Measurements from ENCODE around the gene R3HDM4.
A peak's percentile ranks its signal among the peaks of the same experiment; 100 is the strongest.

R3HDM4 gene

DNA sequence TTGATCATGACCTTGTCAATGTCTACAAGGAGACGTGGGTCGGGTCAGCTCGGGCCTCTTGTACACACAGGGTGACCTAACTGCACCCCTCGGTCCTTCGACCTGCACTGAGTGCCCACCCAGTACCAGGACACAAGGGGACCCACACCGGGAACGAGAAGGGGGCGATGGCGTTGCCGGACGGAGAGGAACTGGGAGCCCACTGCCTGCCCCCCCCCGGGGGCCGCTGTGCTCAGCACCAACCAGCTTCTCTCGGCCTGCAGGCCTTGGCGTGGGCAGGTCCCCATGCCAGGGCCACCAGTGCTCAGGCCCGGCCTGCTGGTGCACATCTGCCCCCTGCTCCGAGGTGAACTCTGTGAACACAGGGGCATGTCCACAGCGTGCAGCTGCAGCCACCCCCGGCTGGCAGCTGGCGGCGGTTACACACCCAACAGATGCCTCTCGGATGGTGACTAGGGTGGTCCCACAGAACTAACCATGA lies 39.4 kb downstream of the R3HDM4 start:
- no peak for DNase-seq
- Histone ChIP-seq H3K27me3 (no peaks in the 10 kb centered on the region), H3K36me3 (peaks cover 15% of the 10 kb centered on the region), H3K4me1 (peaks cover 10% of the 10 kb centered on the region), H3K4me3 (ENCODE audit: low read depth, low read length) (no peak overlapping the region), H3K9me3 (no peaks in the 10 kb centered on the region)
- TF ChIP-seq, protein P1, sequence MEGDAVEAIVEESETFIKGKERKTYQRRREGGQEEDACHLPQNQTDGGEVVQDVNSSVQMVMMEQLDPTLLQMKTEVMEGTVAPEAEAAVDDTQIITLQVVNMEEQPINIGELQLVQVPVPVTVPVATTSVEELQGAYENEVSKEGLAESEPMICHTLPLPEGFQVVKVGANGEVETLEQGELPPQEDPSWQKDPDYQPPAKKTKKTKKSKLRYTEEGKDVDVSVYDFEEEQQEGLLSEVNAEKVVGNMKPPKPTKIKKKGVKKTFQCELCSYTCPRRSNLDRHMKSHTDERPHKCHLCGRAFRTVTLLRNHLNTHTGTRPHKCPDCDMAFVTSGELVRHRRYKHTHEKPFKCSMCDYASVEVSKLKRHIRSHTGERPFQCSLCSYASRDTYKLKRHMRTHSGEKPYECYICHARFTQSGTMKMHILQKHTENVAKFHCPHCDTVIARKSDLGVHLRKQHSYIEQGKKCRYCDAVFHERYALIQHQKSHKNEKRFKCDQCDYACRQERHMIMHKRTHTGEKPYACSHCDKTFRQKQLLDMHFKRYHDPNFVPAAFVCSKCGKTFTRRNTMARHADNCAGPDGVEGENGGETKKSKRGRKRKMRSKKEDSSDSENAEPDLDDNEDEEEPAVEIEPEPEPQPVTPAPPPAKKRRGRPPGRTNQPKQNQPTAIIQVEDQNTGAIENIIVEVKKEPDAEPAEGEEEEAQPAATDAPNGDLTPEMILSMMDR (IDR thresholded peaks at IDR 0.05; ENCODE audit: low read depth, low read length), result no peak

DNA sequence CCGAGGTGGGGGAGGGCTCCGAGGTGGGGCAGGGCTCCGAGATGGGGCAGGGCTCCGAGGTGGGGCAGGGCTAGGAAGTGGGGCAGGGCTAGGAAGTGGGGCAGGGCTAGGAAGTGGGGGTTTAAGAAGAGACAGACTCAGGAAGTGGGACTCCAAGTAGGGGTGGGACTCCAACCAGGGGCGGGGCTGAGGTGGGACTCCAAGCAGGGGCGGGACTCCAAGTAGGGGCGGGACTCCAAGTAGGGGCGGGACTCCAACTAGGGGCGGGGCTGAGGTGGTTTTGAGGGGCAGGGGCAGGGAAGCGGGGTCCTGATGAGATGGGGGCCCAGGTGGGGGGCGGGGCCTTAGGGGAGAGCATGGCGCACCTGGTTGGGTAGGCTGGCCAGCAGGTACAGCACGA lies 39.9 kb downstream of the R3HDM4 start:
- H3K4me1 ChIP-seq, result peaks cover 10% of the 10 kb centered on the region
- TF ChIP-seq, protein P1 (IDR thresholded peaks at IDR 0.05; ENCODE audit: low read depth, low read length), result no peak
- H3K27me3 ChIP-seq, result no peaks in the 10 kb centered on the region
- no peak for DNase-seq
- peaks cover 20% of the 10 kb centered on the region for H3K36me3 ChIP-seq
- no peak overlapping the region for H3K4me3 ChIP-seq (ENCODE audit: low read depth, low read length)
- H3K9me3 ChIP-seq, result no peaks in the 10 kb centered on the region

DNA sequence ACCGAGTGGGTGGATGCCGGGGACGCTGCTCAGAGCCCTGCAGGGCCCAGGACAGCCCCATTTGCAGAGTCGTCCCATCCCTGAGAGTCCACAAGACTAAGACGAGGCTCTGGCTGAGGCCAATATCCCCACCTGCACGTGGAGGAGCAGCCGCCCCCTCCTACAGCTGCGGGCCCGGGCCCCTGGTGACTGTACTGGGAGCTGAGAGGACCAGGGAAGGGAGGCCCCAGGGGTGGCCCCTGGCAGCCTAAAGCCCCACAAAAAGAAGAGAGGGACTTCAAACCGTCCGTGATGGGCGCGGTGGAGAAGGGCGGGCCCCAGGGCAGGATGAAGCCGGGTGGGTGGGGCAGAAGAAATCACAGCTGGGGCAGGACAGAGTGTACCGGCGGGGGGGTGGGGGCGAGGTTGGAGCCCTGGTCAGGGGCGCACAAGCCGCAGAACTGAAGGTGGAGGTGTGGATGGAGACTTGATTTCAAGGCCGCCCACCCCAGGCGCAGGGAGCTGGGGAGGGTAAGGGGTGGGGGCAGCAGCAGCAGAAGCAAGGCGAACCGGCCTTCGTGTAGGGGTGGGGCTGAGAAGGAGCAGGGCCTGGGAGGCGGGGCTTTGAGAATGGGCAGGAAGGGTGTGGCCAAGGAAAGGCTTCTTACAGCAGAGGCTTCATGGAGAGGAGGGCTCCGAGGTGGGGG lies 40.6 kb downstream of the R3HDM4 start:
- Histone ChIP-seq H3K4me1 (peaks cover 10% of the 10 kb centered on the region), H3K27me3 (no peaks in the 10 kb centered on the region), H3K4me3 (ENCODE audit: low read depth, low read length) (no peak overlapping the region), H3K36me3 (peaks cover 23% of the 10 kb centered on the region), H3K9me3 (no peaks in the 10 kb centered on the region)
- DNase-seq, result peak; percentile 64
- TF ChIP-seq, protein P1 (IDR thresholded peaks at IDR 0.05; ENCODE audit: low read depth, low read length), result no peak

DNA sequence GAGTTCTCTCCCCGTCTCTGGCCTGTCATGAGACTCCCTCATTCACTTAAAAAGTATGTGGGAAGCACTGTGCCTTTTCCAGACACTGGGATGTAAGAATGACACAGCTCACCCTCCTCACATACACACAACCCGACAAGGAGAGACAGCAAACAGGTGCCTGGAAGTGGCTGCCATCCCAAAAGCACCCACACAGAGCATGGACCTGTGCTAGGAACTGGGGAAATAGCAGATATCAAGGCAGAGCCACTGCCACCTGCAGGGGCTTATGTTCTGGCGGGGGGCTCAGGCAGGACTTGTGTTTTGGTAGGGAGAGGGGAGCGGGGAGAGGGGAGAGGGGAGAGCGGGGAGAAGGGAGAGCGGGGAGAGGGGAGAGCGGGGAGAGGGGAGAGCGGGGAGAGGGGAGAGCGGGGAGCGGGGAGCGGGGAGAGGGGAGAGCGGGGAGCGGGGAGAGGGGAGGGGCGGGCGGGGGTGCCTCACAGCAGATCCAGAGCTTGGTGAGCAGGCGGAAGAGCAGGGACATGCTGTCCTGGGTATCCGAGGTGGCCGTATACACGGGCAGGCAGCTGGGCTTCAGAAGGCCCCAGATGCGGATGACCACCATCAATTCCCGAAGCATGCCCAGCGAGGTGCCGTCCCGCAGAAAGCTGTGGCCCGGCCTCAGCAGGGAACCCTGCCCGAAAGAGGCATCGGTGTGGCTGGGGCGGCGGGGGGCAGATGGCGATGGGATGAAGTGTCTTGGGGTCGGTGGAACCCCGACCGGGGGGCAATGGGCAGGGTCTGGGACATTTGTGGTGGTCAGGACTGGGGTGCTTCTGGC lies 41.4 kb downstream of the R3HDM4 start:
- DNase-seq, result peak; percentile 49
- H3K36me3 ChIP-seq, result peaks cover 23% of the 10 kb centered on the region
- no peak overlapping the region for H3K4me3 ChIP-seq (ENCODE audit: low read depth, low read length)

DNA sequence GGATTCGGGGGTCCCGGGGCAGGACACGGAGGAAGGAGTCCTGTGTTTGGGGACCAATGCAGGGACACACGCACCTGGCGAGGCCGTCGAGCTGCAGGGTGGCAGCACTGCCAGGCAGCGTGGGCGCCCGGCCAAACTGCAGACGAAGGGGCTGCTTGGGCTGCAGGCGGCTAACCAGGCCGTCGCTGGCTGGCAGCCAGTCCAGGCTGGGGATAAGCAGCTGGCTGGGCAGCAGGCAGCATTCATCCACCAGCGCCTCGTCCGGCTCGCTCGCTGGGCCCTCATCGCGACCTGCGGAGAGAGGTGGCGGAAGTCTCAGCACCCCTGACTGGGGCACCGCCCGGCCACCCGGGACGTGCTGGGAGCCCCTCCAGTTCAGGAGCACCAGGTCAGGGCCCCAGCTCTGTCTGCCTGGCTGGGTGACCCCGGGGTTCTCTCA lies 42.0 kb downstream of the R3HDM4 start:
- Histone ChIP-seq H3K4me3 (ENCODE audit: low read depth, low read length) (no peak overlapping the region), H3K36me3 (peaks cover 23% of the 10 kb centered on the region), H3K4me1 (peaks cover 10% of the 10 kb centered on the region), H3K27me3 (no peaks in the 10 kb centered on the region), H3K9me3 (no peaks in the 10 kb centered on the region)
- peak; percentile 85 for DNase-seq
- TF ChIP-seq, protein P1 (IDR thresholded peaks at IDR 0.05; ENCODE audit: low read depth, low read length), result no peak

More for the DNA sequence above, 41.4 kb downstream of the R3HDM4 start:
- TF ChIP-seq, protein P1 (IDR thresholded peaks at IDR 0.05; ENCODE audit: low read depth, low read length), result no peak
- Histone ChIP-seq H3K4me1 (peaks cover 10% of the 10 kb centered on the region), H3K9me3 (no peaks in the 10 kb centered on the region), H3K27me3 (no peaks in the 10 kb centered on the region)

All from BE2C (cell line).